Measurements from ENCODE around the gene UBE2L3. TPM values are rescaled to one million over a fixed set of nuclear protein-coding genes. Genes with fewer than 3 reads are reported as not detected.
"Not testable (repeated sequence)": the region's sequence is repeated elsewhere in the genome, so short reads cannot be mapped to it uniquely, and the experiment has no call there.

Gene UBE2L3
- total RNA-seq: 60.0 and 63.0 TPM in 2 replicates

GRCh38 chr22:21567456-21568346, at the start of gene UBE2L3:
TSS of gene UBE2L3 (plus strand) at chr22:21567714. CDS start at chr22:21567745, 31 bp downstream.
- H3K36me3 ChIP-seq (ENCODE audit: control insufficient read depth, insufficient read depth, low read length): no peaks in the 10 kb centered on the region
- no peaks in the 10 kb centered on the region for H3K27me3 ChIP-seq (ENCODE audit: control insufficient read depth, insufficient read depth, low read length)
- peak within 1 kb of the TSS; percentile 81 for H3K4me3 ChIP-seq (ENCODE audit: low read depth, low read length)
- TF ChIP-seq CTCF (IDR thresholded peaks at IDR 0.05; ENCODE audit: insufficient read depth, low read length, poor library complexity, severe bottlenecking): no peak
- no peak for DNase-seq (ENCODE audit: low read depth)

- H3K4me3 ChIP-seq (ENCODE audit: low read depth, low read length); DNase-seq (ENCODE audit: low read depth); H3K27me3 ChIP-seq (ENCODE audit: control insufficient read depth, insufficient read depth, low read length); H3K36me3 ChIP-seq (ENCODE audit: control insufficient read depth, insufficient read depth, low read length): not testable (repeated sequence)
Measured at GRCh38 chr22:21526705-21527500, 40.6 kb upstream of the UBE2L3 start.

GRCh38 chr22:21531525-21531924, 36.0 kb upstream of the UBE2L3 start:
- H3K36me3 ChIP-seq (ENCODE audit: control insufficient read depth, insufficient read depth, low read length); DNase-seq (ENCODE audit: low read depth); H3K27me3 ChIP-seq (ENCODE audit: control insufficient read depth, insufficient read depth, low read length); H3K4me3 ChIP-seq (ENCODE audit: low read depth, low read length): not testable (repeated sequence)

- H3K4me3 ChIP-seq (ENCODE audit: low read depth, low read length); H3K27me3 ChIP-seq (ENCODE audit: control insufficient read depth, insufficient read depth, low read length); H3K36me3 ChIP-seq (ENCODE audit: control insufficient read depth, insufficient read depth, low read length); DNase-seq (ENCODE audit: low read depth): not testable (repeated sequence)
Measured at GRCh38 chr22:21532863-21533648, 34.5 kb upstream of the UBE2L3 start.

GRCh38 chr22:21539862-21540261, 27.7 kb upstream of the UBE2L3 start:
- not testable (repeated sequence) for DNase-seq (ENCODE audit: low read depth); H3K4me3 ChIP-seq (ENCODE audit: low read depth, low read length); H3K27me3 ChIP-seq (ENCODE audit: control insufficient read depth, insufficient read depth, low read length); H3K36me3 ChIP-seq (ENCODE audit: control insufficient read depth, insufficient read depth, low read length)

GRCh38 chr22:21544432-21545322, 22.8 kb upstream of the UBE2L3 start:
- not testable (repeated sequence) for DNase-seq (ENCODE audit: low read depth); H3K4me3 ChIP-seq (ENCODE audit: low read depth, low read length); H3K27me3 ChIP-seq (ENCODE audit: control insufficient read depth, insufficient read depth, low read length); H3K36me3 ChIP-seq (ENCODE audit: control insufficient read depth, insufficient read depth, low read length)

- not testable (repeated sequence) for H3K27me3 ChIP-seq (ENCODE audit: control insufficient read depth, insufficient read depth, low read length); H3K4me3 ChIP-seq (ENCODE audit: low read depth, low read length); DNase-seq (ENCODE audit: low read depth); H3K36me3 ChIP-seq (ENCODE audit: control insufficient read depth, insufficient read depth, low read length)
Measured at GRCh38 chr22:21549558-21549957, 18.0 kb upstream of the UBE2L3 start.

GRCh38 chr22:21550008-21550677, 17.4 kb upstream of the UBE2L3 start:
- not testable (repeated sequence) for H3K4me3 ChIP-seq (ENCODE audit: low read depth, low read length); DNase-seq (ENCODE audit: low read depth); H3K36me3 ChIP-seq (ENCODE audit: control insufficient read depth, insufficient read depth, low read length); H3K27me3 ChIP-seq (ENCODE audit: control insufficient read depth, insufficient read depth, low read length)

GRCh38 chr22:21550678-21551047, 16.9 kb upstream of the UBE2L3 start:
- not testable (repeated sequence) for H3K36me3 ChIP-seq (ENCODE audit: control insufficient read depth, insufficient read depth, low read length); H3K27me3 ChIP-seq (ENCODE audit: control insufficient read depth, insufficient read depth, low read length); DNase-seq (ENCODE audit: low read depth); H3K4me3 ChIP-seq (ENCODE audit: low read depth, low read length)

- H3K27me3 ChIP-seq (ENCODE audit: control insufficient read depth, insufficient read depth, low read length); H3K4me3 ChIP-seq (ENCODE audit: low read depth, low read length); DNase-seq (ENCODE audit: low read depth); H3K36me3 ChIP-seq (ENCODE audit: control insufficient read depth, insufficient read depth, low read length): not testable (repeated sequence)
Measured at GRCh38 chr22:21551361-21551760, 16.2 kb upstream of the UBE2L3 start, which contains the start of gene RIMBP3C. TSS of gene RIMBP3C (minus strand) at chr22:21551461. CDS start at chr22:21550976, 485 bp downstream.

GRCh38 chr22:21559345-21560125, 8.0 kb upstream of the UBE2L3 start:
- not testable (repeated sequence) for H3K27me3 ChIP-seq (ENCODE audit: control insufficient read depth, insufficient read depth, low read length); H3K36me3 ChIP-seq (ENCODE audit: control insufficient read depth, insufficient read depth, low read length); DNase-seq (ENCODE audit: low read depth); H3K4me3 ChIP-seq (ENCODE audit: low read depth, low read length)

All from kidney epithelial cell (primary cell).